Heart left ventricle (tissue), 16 donors: ENCODE results near the gene FEM1C. TPM values are rescaled to one million over a fixed set of nuclear protein-coding genes. Genes with fewer than 3 reads are reported as not detected.

ENCODE experiments used
- ATAC-seq, 4 donors: fragments of 200-7000 bp; cut with Tn5 transposase; one replicate each; pipeline ENCODE4 v1.9.1; 2020 to 2022; ENCODE audit warnings: moderate library complexity in 4 of 4, mild to moderate bottlenecking in 3 of 4, moderate number of reproducible peaks in 1 of 4
- DNase-seq, 5 donors: peaks; one replicate each; pipeline ENCODE4 v3.0.0-alpha.2; 2020
- H3K27ac ChIP-seq, 12 donors: fragments of 200-600 bp; sonication (generic) in 4 of 12; one replicate each; pipeline versions ENCODE4 v1.5.0 to v1.8.0; 2016 to 2022; ENCODE audit warnings: mild to moderate bottlenecking in 2 of 12
- H3K27me3 ChIP-seq, 9 donors: fragments of 200-600 bp; sonication (generic) in 2 of 9; one replicate each; pipeline versions ENCODE4 v1.5.1 to v1.8.0; 2016 to 2022; ENCODE audit warnings: mild to moderate bottlenecking in 3 of 9
- H3K36me3 ChIP-seq, 9 donors: fragments of 200-600 bp; sonication (generic) in 2 of 9; one replicate each; pipeline versions ENCODE4 v1.5.0 to v1.8.0; 2018 to 2022; ENCODE audit warnings: mild to moderate bottlenecking in 2 of 9
- H3K4me1 ChIP-seq, 12 donors: fragments of 200-600 bp; sonication (generic) in 4 of 12; one replicate each; pipeline versions ENCODE4 v1.5.0 to v1.8.0; 2016 to 2022; ENCODE audit warnings: mild to moderate bottlenecking in 3 of 12
- H3K4me3 ChIP-seq, 12 donors: fragments of 200-600 bp; sonication (generic) in 4 of 12; one replicate each; pipeline versions ENCODE4 v1.5.0 to v1.8.0; 2017 to 2022; ENCODE audit warnings: mild to moderate bottlenecking in 9 of 12, moderate library complexity in 4 of 12
- H3K9me3 ChIP-seq, 12 donors: fragments of 200-600 bp; sonication (generic) in 4 of 12; one replicate each; pipeline versions ENCODE4 v1.5.0 to v1.8.0; 2016 to 2022; ENCODE audit warnings: mild to moderate bottlenecking in 1 of 12
- CTCF ChIP-seq, 12 donors: fragments of 200-600 bp; sonication (generic) in 4 of 12; IDR thresholded peaks; one replicate each; pipeline versions ENCODE4 v1.5.0 to v1.8.0; 2018 to 2022; ENCODE audit warnings: antibody characterized with exemption in 12 of 12, mild to moderate bottlenecking in 5 of 12
- POLR2A ChIP-seq, 2 donors: fragments of 450-650 bp; IDR thresholded peaks; one replicate each; pipeline ENCODE4 v1.6.1; 2017; ENCODE audit warnings: antibody characterized with exemption in 2 of 2, mild to moderate bottlenecking in 2 of 2, moderate library complexity in 2 of 2
- WGBS, 4 donors: extraction: QIAGEN DNeasy Blood & Tissue Kit in 2 of 4; methylation state at CpG; one replicate each; pipeline versions ENCODE4 v1.1.5 to v1.1.7; 2013 to 2018; 5-methylcytosine and 5-hydroxymethylcytosine counted together
- intact Hi-C, 10 donors: fragments of 100-400 bp; cut with DNase I; formaldehyde crosslinking; loops; one replicate each; pipeline versions ENCODE4 v1.11.1 to v1.14.2; 2022
- polyA plus RNA-seq, 2 donors: library from polyadenylated mRNA; stranded (reverse); fragments of 200-250 nt; gene quantifications; one replicate each; pipeline ENCODE4 v1.2.3, GENCODE V29; 2013
- total RNA-seq, 9 donors: library from RNA; depleted of rRNA in 2 of 9; stranded (reverse); fragments of >200 nt in 2 of 9; fragmentation: NEBNext Ultra II Directional in 3 of 9; extraction: Animal tissue kit (Norgen Biotek cat#: 25700) in 3 of 9; gene quantifications; one replicate each; pipeline versions ENCODE4 v1.1.0 to v1.2.4, GENCODE V29; 2016 to 2023
- donor health status: ischemic (EF 13 %, LVEDD 7.1; RV severe dilation, severe dysfunction).
- donor health status: healthy with polysubstance abuse.
- donor health status: DM: no; HTN: yes; CAD: no.
- donor health status: DM: no; HTN: no; CAD: no.
- donor health status: ischemic (EF 25% LVEDD 6.9; RV normal size, moderate dysfunction).
- donor health status: ischemic (EF 25% LVEDD 5.7; RV mildly dilated, moderate dysfunction).
- donor health status: healthy.
- donor health status: DM: yes; HTN: yes; CAD: no.
- donor health status: ischemic (EF 35%, LVEDD 5.7; RV mildly dilated, moderate dysfunction).
- donor health status: nonischemic (EF 11% LVEDD 7.7; RV severe dilation, severe dysfunction).
- donor health status: DM: yes; HTN: yes; CAD: no.
- donor health status: PGD.
- donor health status: ischemic (EF 29% LVEDD 5.4; RV normal size, mild dysfunction).
- donor health status: nonischemic (EF 23%, LVEDD 6.1; RV moderate dilation, normal function).

FEM1C gene
- total and polyA plus RNA-seq, 11 donors: 14.9 to 92.7 (median 43.4) TPM

GRCh38 chr5:115586525-115587146, 42.1 kb upstream of the FEM1C start:
- DNase-seq (no peak), ATAC-seq (no peak)

GRCh38 chr5:115585265-115585664, 40.7 kb upstream of the FEM1C start:
- DNase-seq: no peak
- intact Hi-C loops: loop anchor here in 9 of 10 donors (2.0 to 10.0 kb wide), 5 partner anchors 208 to 490 kb away; no protein-coding TSS in a partner anchor
- 95 to 100% (median 97%) methylated on average over 1 of the region's 1 CpG for WGBS, 4 donors
- no peaks in the 10 kb centered on the region for H3K9me3 ChIP-seq
- no peak for ATAC-seq
- H3K27me3 ChIP-seq: no peaks in the 10 kb centered on the region
- H3K27ac ChIP-seq: no peak overlapping the region
- H3K4me1 ChIP-seq: peaks cover 0 to 28% (median 5%) of the 10 kb centered on the region in 12 donors
- H3K36me3 ChIP-seq: peaks cover 0 to 9% (median 7%) of the 10 kb centered on the region in 9 donors
- TF ChIP-seq CTCF (IDR thresholded peaks at IDR 0.05) (no peak), POLR2A (IDR thresholded peaks at IDR 0.05) (no peak)
- no peak overlapping the region for H3K4me3 ChIP-seq

More at GRCh38 chr5:115586525-115587146, 42.1 kb upstream of the FEM1C start:
- 47 to 58% (median 53%) methylated on average over 6 of the region's 6 CpGs for WGBS, 4 donors
- no peaks in the 10 kb centered on the region for H3K27me3 ChIP-seq
- H3K36me3 ChIP-seq: no peaks in the 10 kb centered on the region
- TF ChIP-seq POLR2A (IDR thresholded peaks at IDR 0.05): no peak
- peak; percentile 44 to 76 (median 62) for TF ChIP-seq CTCF (IDR thresholded peaks at IDR 0.05)
- peaks cover 0 to 28% (median 5%) of the 10 kb centered on the region in 12 donors for H3K4me1 ChIP-seq
- intact Hi-C loops: loop anchor here in 9 of 10 donors (1.0 to 10.0 kb wide), 9 partner anchors 209 to 492 kb away; no protein-coding TSS in a partner anchor
- no peak overlapping the region for H3K27ac ChIP-seq
- no peaks in the 10 kb centered on the region for H3K9me3 ChIP-seq
- H3K4me3 ChIP-seq: no peak overlapping the region

GRCh38 chr5:115584501-115584900, 39.9 kb upstream of the FEM1C start:
- WGBS, 4 donors: 87 to 97% (median 94%) methylated on average over 1 of the region's 1 CpG
- intact Hi-C loops: loop anchor here in 2 of 10 donors (2.0 to 10.0 kb wide), 2 partner anchors 274 to 490 kb away; no protein-coding TSS in a partner anchor
- Histone ChIP-seq H3K36me3 (peaks cover 0 to 13% (median 9%) of the 10 kb centered on the region in 9 donors), H3K4me1 (peaks cover 0 to 28% (median 3%) of the 10 kb centered on the region in 12 donors), H3K27ac (no peak overlapping the region), H3K4me3 (no peak overlapping the region), H3K9me3 (no peaks in the 10 kb centered on the region), H3K27me3 (no peaks in the 10 kb centered on the region)
- no peak for ATAC-seq
- no peak for DNase-seq
- no peak for TF ChIP-seq POLR2A (IDR thresholded peaks at IDR 0.05)

- intact Hi-C loops: loop anchor here in 1 of 10 donors (10.0 kb wide), 1 partner anchor 489 kb away; no protein-coding TSS in a partner anchor
- TF ChIP-seq POLR2A (IDR thresholded peaks at IDR 0.05) (no peak), CTCF (IDR thresholded peaks at IDR 0.05) (no peak)
- Histone ChIP-seq H3K4me3 (no peak overlapping the region), H3K9me3 (no peaks in the 10 kb centered on the region), H3K36me3 (peaks cover 0 to 13% (median 9%) of the 10 kb centered on the region in 9 donors), H3K27ac (no peak overlapping the region), H3K4me1 (peaks cover 0 to 19% (median 0%) of the 10 kb centered on the region in 12 donors), H3K27me3 (no peaks in the 10 kb centered on the region)
- DNase-seq (peak in 1 of 5 donors; percentile 30), ATAC-seq (peak in 2 of 4 donors; percentile 55 to 68)
- 39 to 74% (median 62%) methylated on average over 3 of the region's 3 CpGs for WGBS, 4 donors
Observed at GRCh38 chr5:115583474-115583873, 38.9 kb upstream of the FEM1C start.
